BE2C (cell line): ENCODE results near the gene RAN.
"Not testable (repeated sequence)": the region's sequence is repeated elsewhere in the genome, so short reads cannot be mapped to it uniquely, and the experiment has no call there.

ENCODE experiments used
- DNase-seq: peaks from one replicate; pipeline ENCODE4 v3.0.0-alpha.2; 2020
- H3K27me3 ChIP-seq: fragments of 250-450 bp; sonication (Bioruptor Pico); 2 replicates; pipeline ENCODE4 v1.5.1; 2020; ENCODE audit warnings: mild to moderate bottlenecking
- H3K36me3 ChIP-seq: fragments of 250-450 bp; sonication (Bioruptor Pico); 2 replicates; pipeline ENCODE4 v1.5.1; 2020; ENCODE audit warnings: mild to moderate bottlenecking
- H3K4me1 ChIP-seq: fragments of 250-450 bp; sonication (Bioruptor Pico); 2 replicates; pipeline ENCODE4 v1.5.1; 2020
- H3K4me3 ChIP-seq: 2 replicates; pipeline ENCODE4 v1.5.1; 2011; ENCODE audit warnings: low read depth, low read length
- H3K9me3 ChIP-seq: fragments of 250-450 bp; sonication (Bioruptor Pico); 2 replicates; pipeline ENCODE4 v1.5.1; 2020
- CTCF ChIP-seq: IDR thresholded peaks from 2 replicates; pipeline ENCODE4 v1.5.1; 2012; ENCODE audit warnings: mild to moderate bottlenecking, low read depth, low read length

The RAN gene

GRCh38 chr12:130846369-130846768 lies 25.5 kb upstream of the RAN start:
- TF ChIP-seq CTCF: no peak
- Histone ChIP-seq H3K36me3 (no peaks in the 10 kb centered on the region), H3K27me3 (no peaks in the 10 kb centered on the region), H3K9me3 (no peaks in the 10 kb centered on the region), H3K4me3 (no peak overlapping the region), H3K4me1 (no peaks in the 10 kb centered on the region)
- no peak for DNase-seq

GRCh38 chr12:130847112-130847511 lies 24.8 kb upstream of the RAN start:
- Histone ChIP-seq H3K27me3 (no peaks in the 10 kb centered on the region), H3K4me1 (no peaks in the 10 kb centered on the region), H3K4me3 (no peak overlapping the region), H3K36me3 (no peaks in the 10 kb centered on the region), H3K9me3 (no peaks in the 10 kb centered on the region)
- no peak for TF ChIP-seq CTCF
- no peak for DNase-seq

GRCh38 chr12:130848105-130848504 lies 23.8 kb upstream of the RAN start:
- H3K27me3 ChIP-seq, DNase-seq, H3K4me1 ChIP-seq, H3K9me3 ChIP-seq, H3K36me3 ChIP-seq, H3K4me3 ChIP-seq: not testable (repeated sequence)

DNA sequence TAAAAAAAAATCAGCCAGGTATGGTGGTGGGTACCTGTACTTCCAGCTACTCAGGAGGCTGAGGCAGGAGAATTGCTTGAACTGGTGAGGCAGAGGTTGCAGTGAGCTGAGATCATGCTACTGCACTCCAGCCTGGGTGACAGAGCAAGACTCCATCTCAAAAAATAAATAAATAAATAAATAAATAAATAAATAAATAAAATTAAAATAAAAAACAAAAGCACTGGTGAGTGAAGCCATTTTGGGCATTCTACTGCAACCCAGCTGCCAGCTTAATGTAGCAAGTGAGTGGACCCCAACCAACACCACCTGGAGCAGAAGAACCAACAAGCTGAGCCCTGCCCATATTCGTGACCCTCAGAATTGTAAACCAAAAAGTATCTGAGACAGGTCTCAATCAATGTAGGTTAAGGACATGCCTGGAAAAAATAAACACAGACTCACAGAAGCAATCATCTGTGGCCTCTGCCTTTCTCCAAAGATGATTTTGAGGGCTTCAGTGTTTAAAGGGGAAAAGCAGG lies 23.0 kb upstream of the RAN start:
- H3K4me1 ChIP-seq, H3K36me3 ChIP-seq, DNase-seq, H3K9me3 ChIP-seq, H3K4me3 ChIP-seq, H3K27me3 ChIP-seq: not testable (repeated sequence)

DNA sequence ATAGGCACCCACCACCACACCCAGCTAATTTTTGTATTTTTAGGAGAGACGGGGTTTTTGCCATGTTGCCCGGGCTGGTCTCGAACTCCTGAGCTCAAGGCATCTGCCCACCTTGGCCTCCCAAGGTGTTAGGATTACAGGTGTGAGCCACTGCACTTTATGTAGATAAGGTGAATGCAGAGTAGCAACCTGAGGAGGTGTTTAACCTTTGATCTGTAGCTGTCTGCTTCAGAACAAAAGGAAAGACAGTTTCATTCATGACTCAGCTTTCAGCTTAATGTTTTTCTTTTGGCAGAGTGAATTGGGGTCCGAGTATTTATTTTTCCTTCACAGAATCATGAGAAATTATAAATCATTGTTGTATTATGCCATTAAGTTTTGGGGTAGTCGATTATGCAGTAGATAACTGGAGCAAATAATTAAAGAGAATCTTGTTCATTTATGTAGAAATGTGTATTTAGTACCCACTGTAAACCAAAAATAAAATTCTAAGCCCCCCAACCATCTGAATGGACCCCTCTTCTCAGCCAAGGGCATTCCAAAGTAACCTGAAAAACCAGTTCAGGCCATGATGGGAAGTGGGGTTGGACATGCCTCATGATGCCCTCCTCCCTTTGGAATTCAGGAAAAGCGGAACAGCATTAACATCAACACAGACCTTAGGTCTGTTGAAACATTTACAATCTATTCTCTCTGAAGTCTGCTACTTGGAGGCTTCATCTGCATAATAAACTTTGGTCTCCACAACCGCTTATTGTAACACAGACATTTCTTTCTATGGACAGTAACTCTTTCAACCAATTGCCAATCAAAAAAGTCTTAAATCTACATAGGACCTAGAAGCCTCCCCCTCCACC lies 22.1 kb upstream of the RAN start:
- no peaks in the 10 kb centered on the region for H3K4me1 ChIP-seq
- DNase-seq: no peak
- no peaks in the 10 kb centered on the region for H3K27me3 ChIP-seq
- no peak for TF ChIP-seq CTCF
- no peaks in the 10 kb centered on the region for H3K36me3 ChIP-seq
- H3K4me3 ChIP-seq: no peak overlapping the region
- H3K9me3 ChIP-seq: no peaks in the 10 kb centered on the region

DNA sequence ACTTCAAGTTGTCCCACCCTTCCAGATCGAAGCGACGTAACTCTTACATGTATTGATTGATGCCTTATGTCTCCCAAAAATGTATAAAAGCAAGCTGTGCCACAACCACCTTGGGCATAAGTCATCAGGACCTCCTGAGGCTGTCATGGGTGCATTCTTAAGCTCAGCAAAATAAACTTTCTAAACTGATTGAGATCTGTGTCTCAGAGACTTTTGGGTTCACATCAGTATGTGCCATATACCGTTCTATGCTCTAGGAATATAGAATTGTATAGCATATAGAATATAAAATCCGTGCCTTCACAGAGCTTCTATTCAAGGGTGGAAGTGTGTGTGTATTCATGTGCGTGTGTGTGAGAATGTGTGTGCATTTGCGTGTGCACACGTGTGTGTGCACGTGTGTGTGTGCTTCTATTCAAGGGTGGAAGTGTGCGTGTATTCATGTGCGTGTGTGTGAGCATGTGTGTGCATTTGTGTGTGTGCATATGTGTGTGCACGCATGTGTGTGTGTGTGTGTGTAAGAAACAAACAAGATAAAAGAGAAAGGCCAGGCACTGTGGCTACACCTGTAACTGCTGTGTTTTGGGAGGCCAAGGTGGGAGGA lies 21.3 kb upstream of the RAN start:
- TF ChIP-seq CTCF: no peak
- no peaks in the 10 kb centered on the region for H3K27me3 ChIP-seq
- no peaks in the 10 kb centered on the region for H3K36me3 ChIP-seq
- no peaks in the 10 kb centered on the region for H3K9me3 ChIP-seq
- H3K4me1 ChIP-seq: no peaks in the 10 kb centered on the region
- no peak for DNase-seq
- H3K4me3 ChIP-seq: no peak overlapping the region

- no peak for TF ChIP-seq CTCF
- H3K9me3 ChIP-seq: no peaks in the 10 kb centered on the region
- no peak for DNase-seq
- H3K4me3 ChIP-seq: no peak overlapping the region
- no peaks in the 10 kb centered on the region for H3K36me3 ChIP-seq
- no peaks in the 10 kb centered on the region for H3K27me3 ChIP-seq
- no peaks in the 10 kb centered on the region for H3K4me1 ChIP-seq
Observed at GRCh38 chr12:130856088-130856487, 15.8 kb upstream of the RAN start.
